Coronary artery (tissue), 2 donors: Measurements from ENCODE around the gene RYR1.
"Not testable (repeated sequence)": the region's sequence is repeated elsewhere in the genome, so short reads cannot be mapped to it uniquely, and the experiment has no call there.

Experiments used
- DNase-seq: peaks from one replicate; pipeline ENCODE4 v3.0.0-alpha.2; 2017; ENCODE audit warnings: low spot score
- H3K27ac ChIP-seq, 2 donors: fragments of 200-600 bp; sonication (generic); one replicate each; pipeline ENCODE4 v1.5.1; 2016 to 2019
- H3K4me3 ChIP-seq: fragments of 200-600 bp; sonication (generic); 2 replicates; pipeline ENCODE4 v1.5.1; 2016; ENCODE audit warnings: mild to moderate bottlenecking, moderate library complexity
- TF ChIP-seq, protein P1 (sequence below): fragments of 200-600 bp; sonication (generic); IDR thresholded peaks from one replicate; pipeline ENCODE4 v1.5.1; 2019; ENCODE audit warnings: antibody characterized with exemption

RYR1 gene

DNA sequence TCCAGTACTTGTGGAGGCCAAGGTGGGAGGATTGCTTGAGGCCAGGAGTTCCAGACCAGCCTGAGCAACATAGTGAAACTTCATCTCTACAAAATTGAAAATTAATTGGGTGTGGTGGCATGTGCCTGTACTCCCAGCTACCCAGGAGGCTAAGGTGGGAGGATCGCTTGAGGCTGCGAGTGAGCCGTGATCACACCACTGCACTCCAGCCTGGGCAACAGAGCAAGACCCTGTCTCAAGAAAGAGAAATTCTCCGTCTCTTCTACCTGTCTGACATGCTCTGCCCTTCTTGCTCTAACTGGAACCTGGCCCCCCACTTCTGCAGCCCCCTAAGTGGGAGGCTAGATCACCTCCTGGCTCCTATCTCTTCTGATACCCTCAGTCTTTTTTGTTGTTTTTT, 192.9 kb downstream of the RYR1 start:
- no peak for DNase-seq
- TF ChIP-seq, protein P1, sequence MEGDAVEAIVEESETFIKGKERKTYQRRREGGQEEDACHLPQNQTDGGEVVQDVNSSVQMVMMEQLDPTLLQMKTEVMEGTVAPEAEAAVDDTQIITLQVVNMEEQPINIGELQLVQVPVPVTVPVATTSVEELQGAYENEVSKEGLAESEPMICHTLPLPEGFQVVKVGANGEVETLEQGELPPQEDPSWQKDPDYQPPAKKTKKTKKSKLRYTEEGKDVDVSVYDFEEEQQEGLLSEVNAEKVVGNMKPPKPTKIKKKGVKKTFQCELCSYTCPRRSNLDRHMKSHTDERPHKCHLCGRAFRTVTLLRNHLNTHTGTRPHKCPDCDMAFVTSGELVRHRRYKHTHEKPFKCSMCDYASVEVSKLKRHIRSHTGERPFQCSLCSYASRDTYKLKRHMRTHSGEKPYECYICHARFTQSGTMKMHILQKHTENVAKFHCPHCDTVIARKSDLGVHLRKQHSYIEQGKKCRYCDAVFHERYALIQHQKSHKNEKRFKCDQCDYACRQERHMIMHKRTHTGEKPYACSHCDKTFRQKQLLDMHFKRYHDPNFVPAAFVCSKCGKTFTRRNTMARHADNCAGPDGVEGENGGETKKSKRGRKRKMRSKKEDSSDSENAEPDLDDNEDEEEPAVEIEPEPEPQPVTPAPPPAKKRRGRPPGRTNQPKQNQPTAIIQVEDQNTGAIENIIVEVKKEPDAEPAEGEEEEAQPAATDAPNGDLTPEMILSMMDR: no peak
- H3K4me3 ChIP-seq: no peak overlapping the region
- H3K27ac ChIP-seq: no peak overlapping the region

- no peak overlapping the region for H3K4me3 ChIP-seq
- DNase-seq: no peak
- no peak overlapping the region for H3K27ac ChIP-seq
- TF ChIP-seq, protein P1: no peak
Observed at GRCh38 chr19:38629568-38629967, 196.1 kb downstream of the RYR1 start.

GRCh38 chr19:38631301-38631700, 197.8 kb downstream of the RYR1 start:
- not testable (repeated sequence) for DNase-seq, H3K4me3 ChIP-seq, H3K27ac ChIP-seq

- H3K27ac ChIP-seq, DNase-seq, H3K4me3 ChIP-seq: not testable (repeated sequence)
Observed at GRCh38 chr19:38631811-38632475, 198.5 kb downstream of the RYR1 start.

- no peak overlapping the region for H3K4me3 ChIP-seq
- DNase-seq: no peak
- H3K27ac ChIP-seq: no peak overlapping the region
- TF ChIP-seq, protein P1: no peak
Observed at GRCh38 chr19:38632476-38633213, 199.2 kb downstream of the RYR1 start.

DNA sequence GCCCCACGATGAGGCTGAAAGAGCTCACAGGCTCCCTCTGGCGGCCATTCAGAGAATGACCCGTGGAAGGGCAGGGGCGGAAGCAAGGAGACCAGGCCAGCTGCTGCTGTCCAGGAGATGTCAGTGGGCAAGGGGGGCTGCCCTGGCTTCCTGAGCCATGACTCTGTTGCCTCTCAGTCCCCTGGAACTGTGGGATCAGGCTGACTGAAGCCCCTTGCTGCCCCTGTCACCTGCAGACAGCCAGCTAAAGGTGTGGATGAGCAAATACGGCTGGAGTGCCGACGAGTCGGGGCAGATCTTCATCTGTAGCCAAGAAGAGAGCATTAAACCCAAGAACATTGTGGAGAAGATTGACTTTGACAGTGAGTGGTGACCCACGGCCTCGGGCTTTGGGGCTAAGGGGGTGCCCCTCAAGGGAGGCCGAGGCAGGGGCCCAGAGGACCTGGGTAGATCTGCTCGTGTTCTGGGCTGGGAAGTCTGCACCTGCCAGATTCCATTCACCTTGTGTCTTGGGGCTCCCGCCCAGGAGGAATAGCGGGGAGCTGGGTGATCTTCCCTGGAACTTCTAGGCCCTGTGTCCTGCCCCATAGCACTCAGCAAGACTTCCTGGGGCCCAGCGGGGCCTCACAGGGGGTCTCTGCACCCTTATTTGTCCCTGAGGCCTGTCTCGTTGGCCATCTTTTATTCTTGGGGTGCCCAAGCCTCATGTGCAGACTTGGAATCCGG, 201.4 kb downstream of the RYR1 start:
- H3K4me3 ChIP-seq: no peak overlapping the region
- DNase-seq: no peak
- TF ChIP-seq, protein P1: peak; percentile 84
- H3K27ac ChIP-seq: peak overlapping the region in 1 of 2 donors; percentile 56

DNA sequence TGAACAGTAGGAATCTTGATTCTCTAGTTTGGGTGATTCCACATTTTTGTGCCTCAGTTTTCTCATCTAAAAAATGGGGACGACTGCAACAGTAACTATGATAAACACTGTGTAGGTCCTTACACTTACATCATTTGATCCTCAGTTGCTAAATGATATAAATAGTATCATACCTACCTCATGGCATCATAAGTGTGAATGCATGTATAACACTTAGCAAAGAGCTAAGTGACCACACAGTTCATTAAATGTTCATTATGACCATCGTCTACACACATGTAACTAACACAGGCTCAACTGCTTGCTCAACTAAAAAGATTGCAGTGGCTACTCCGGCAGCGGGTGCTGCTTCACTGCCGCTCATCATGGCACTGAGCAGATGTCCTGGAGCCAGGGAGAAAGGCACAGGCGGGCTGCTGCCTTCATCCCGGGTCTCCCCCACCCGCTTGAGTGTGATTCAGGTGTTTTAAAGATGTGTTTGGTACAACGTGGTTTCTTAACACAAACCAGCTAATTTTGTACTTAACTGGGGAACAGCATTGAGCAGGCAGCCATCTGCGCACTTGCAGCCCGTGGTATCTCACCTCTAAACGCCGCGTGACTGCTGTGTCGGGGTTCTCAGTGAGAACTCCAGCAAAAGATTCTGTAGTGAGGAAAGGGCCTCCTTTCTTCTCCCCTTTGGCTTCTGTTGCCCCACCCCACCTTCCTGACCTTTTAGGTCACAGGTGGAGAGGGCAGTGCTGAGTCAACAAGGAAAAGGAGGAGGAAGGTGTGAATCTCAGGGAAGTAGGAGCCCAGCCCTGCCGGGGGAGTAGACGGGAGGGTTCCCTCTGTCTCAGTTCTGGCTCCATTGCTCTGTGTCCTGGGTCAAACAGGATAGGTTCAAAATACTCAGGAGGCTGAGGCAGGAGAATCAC, 202.2 kb downstream of the RYR1 start:
- TF ChIP-seq, protein P1: no peak
- H3K4me3 ChIP-seq: no peak overlapping the region
- no peak for DNase-seq
- no peak overlapping the region for H3K27ac ChIP-seq
